ENCODE measurements around the gene SKI.

Gene SKI

DNA sequence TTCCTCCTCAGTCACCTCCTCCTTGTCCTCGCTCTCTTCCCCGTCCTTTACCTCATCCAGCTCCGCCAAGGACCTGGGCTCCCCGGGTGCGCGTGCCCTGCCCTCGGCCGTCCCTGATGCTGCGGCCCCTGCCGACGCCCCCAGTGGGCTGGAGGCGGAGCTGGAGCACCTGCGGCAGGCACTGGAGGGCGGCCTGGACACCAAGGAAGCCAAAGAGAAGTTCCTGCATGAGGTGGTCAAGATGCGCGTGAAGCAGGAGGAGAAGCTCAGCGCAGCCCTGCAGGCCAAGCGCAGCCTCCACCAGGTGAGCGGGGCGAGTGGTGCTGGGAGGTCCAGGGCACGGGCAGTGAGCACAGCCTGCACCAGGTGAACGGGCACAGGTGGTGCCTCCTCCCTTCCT lies 76.2 kb downstream of the SKI start:
- H2AFZ ChIP-seq (ENCODE audit: low read length) = no peak overlapping the region
- TF ChIP-seq EZH2 (IDR thresholded peaks at IDR 0.05; ENCODE audit: borderline replicate concordance, low read length) (no peak), CTCF (IDR thresholded peaks at IDR 0.05; ENCODE audit: low read length) (no peak)
- H3K36me3 ChIP-seq (ENCODE audit: insufficient read depth, low read length) = no peaks in the 10 kb centered on the region
- H4K20me1 ChIP-seq (ENCODE audit: insufficient read depth, low read length) = no peaks in the 10 kb centered on the region
- no peaks in the 10 kb centered on the region for H3K79me2 ChIP-seq (ENCODE audit: insufficient read depth, low read length)
- H3K9me3 ChIP-seq (ENCODE audit: low read length) = no peaks in the 10 kb centered on the region
- no peak overlapping the region for H3K27ac ChIP-seq (ENCODE audit: low read depth, low read length, poor library complexity, severe bottlenecking)
- no peaks in the 10 kb centered on the region for H3F3A ChIP-seq (ENCODE audit: insufficient read depth, low read length)
- no peaks in the 10 kb centered on the region for H3K27me3 ChIP-seq (ENCODE audit: insufficient read depth, low read length)
- H3K4me2 ChIP-seq (ENCODE audit: low read length) = no peak overlapping the region
- H3K9me2 ChIP-seq (ENCODE audit: low read depth, low read length) = no peaks in the 10 kb centered on the region
- no peak overlapping the region for H3K4me3 ChIP-seq (ENCODE audit: low read depth, low read length, poor library complexity, severe bottlenecking)
- H3K9ac ChIP-seq (ENCODE audit: low read length) = no peak overlapping the region
- no peaks in the 10 kb centered on the region for H3K4me1 ChIP-seq (ENCODE audit: insufficient read depth, low read length, severe bottlenecking)

- Histone ChIP-seq H2AFZ (ENCODE audit: low read length) (no peak overlapping the region), H3K9me3 (ENCODE audit: low read length) (no peaks in the 10 kb centered on the region), H3K27ac (ENCODE audit: low read depth, low read length, poor library complexity, severe bottlenecking) (no peak overlapping the region), H3K4me1 (ENCODE audit: insufficient read depth, low read length, severe bottlenecking) (no peaks in the 10 kb centered on the region), H4K20me1 (ENCODE audit: insufficient read depth, low read length) (no peaks in the 10 kb centered on the region), H3K4me3 (ENCODE audit: low read depth, low read length, poor library complexity, severe bottlenecking) (no peak overlapping the region), H3K9ac (ENCODE audit: low read length) (no peak overlapping the region), H3K9me2 (ENCODE audit: low read depth, low read length) (no peaks in the 10 kb centered on the region), H3F3A (ENCODE audit: insufficient read depth, low read length) (no peaks in the 10 kb centered on the region), H3K4me2 (ENCODE audit: low read length) (no peak overlapping the region), H3K27me3 (ENCODE audit: insufficient read depth, low read length) (no peaks in the 10 kb centered on the region), H3K79me2 (ENCODE audit: insufficient read depth, low read length) (no peaks in the 10 kb centered on the region), H3K36me3 (ENCODE audit: insufficient read depth, low read length) (no peaks in the 10 kb centered on the region)
- TF ChIP-seq CTCF (IDR thresholded peaks at IDR 0.05; ENCODE audit: low read length) (no peak), EZH2 (IDR thresholded peaks at IDR 0.05; ENCODE audit: borderline replicate concordance, low read length) (no peak)
Observed at GRCh38 chr1:2304921-2305681, 77.0 kb downstream of the SKI start.

GRCh38 chr1:2306151-2306978 lies 78.2 kb downstream of the SKI start:
- H3K4me1 ChIP-seq (ENCODE audit: insufficient read depth, low read length, severe bottlenecking) = no peaks in the 10 kb centered on the region
- no peak overlapping the region for H3K27ac ChIP-seq (ENCODE audit: low read depth, low read length, poor library complexity, severe bottlenecking)
- no peaks in the 10 kb centered on the region for H3K9me3 ChIP-seq (ENCODE audit: low read length)
- H4K20me1 ChIP-seq (ENCODE audit: insufficient read depth, low read length) = no peaks in the 10 kb centered on the region
- H3K79me2 ChIP-seq (ENCODE audit: insufficient read depth, low read length) = no peaks in the 10 kb centered on the region
- H3F3A ChIP-seq (ENCODE audit: insufficient read depth, low read length) = no peaks in the 10 kb centered on the region
- no peaks in the 10 kb centered on the region for H3K9me2 ChIP-seq (ENCODE audit: low read depth, low read length)
- no peak overlapping the region for H3K4me2 ChIP-seq (ENCODE audit: low read length)
- TF ChIP-seq EZH2 (IDR thresholded peaks at IDR 0.05; ENCODE audit: borderline replicate concordance, low read length) = no peak
- TF ChIP-seq CTCF (IDR thresholded peaks at IDR 0.05; ENCODE audit: low read length) = no peak
- no peak overlapping the region for H3K4me3 ChIP-seq (ENCODE audit: low read depth, low read length, poor library complexity, severe bottlenecking)
- no peaks in the 10 kb centered on the region for H3K36me3 ChIP-seq (ENCODE audit: insufficient read depth, low read length)
- no peak overlapping the region for H3K9ac ChIP-seq (ENCODE audit: low read length)
- H2AFZ ChIP-seq (ENCODE audit: low read length) = no peak overlapping the region
- no peaks in the 10 kb centered on the region for H3K27me3 ChIP-seq (ENCODE audit: insufficient read depth, low read length)

All from OCI-LY1 (cell line).